ENCODE results near the gene IZUMO1R. TPM values are rescaled to one million over a fixed set of nuclear protein-coding genes. Genes with fewer than 3 reads are reported as not detected.

The IZUMO1R gene
- total RNA-seq, 1 experiment from 2014 or later, result not detected

DNA sequence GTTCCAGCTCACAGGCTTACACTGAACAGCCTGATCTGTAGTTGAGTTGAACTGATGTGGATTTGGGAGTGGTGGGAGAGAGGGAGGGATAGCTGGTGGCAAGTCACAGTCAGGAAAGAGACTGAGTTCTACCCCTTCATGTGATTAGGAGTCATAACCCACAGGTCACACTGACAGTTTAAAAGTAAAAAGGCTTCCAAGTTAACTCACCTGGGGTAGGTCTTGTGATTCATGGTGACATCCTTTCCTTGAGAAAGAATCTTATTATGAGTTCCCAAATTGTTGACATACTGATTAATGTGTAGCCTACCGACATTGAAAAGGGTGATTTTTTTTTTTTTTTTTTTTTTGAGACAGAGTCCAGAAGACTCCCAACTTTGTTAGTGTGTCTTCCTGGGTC is 5.4 kb downstream of the IZUMO1R start:
- ChIA-PET CTCF (interaction anchor here (2.2 kb wide), 1 partner anchor 414 kb away, joined by 7 read pairs; no protein-coding TSS in a partner anchor), POLR2A (no interaction called here)
- no peak for ATAC-seq
- H3K4me3 Mint-ChIP-seq, result no peak overlapping the region
- H3K27ac Mint-ChIP-seq, result no peak overlapping the region
- no peaks in the 10 kb centered on the region for H3K27me3 Mint-ChIP-seq (ENCODE audit: low read depth)
- no peak for DNase-seq (ENCODE audit: low spot score)
- H3K36me3 Mint-ChIP-seq, result no peaks in the 10 kb centered on the region
- TF ChIP-seq OVOL2 (CRISPR knock-in tag; IDR thresholded peaks at IDR 0.05; ENCODE audit: borderline replicate concordance), result no peak
- no peak for TF ChIP-seq ATF1 (CRISPR knock-in tag; IDR thresholded peaks at IDR 0.05)
- no peak for TF ChIP-seq SMAD3 (CRISPR knock-in tag; IDR thresholded peaks at IDR 0.05; ENCODE audit: borderline replicate concordance)
- TF ChIP-seq SMAD4 (CRISPR knock-in tag; IDR thresholded peaks at IDR 0.05), result no peak
- no peak for TF ChIP-seq CREB1 (CRISPR knock-in tag; IDR thresholded peaks at IDR 0.05)
- TF ChIP-seq, protein P1, sequence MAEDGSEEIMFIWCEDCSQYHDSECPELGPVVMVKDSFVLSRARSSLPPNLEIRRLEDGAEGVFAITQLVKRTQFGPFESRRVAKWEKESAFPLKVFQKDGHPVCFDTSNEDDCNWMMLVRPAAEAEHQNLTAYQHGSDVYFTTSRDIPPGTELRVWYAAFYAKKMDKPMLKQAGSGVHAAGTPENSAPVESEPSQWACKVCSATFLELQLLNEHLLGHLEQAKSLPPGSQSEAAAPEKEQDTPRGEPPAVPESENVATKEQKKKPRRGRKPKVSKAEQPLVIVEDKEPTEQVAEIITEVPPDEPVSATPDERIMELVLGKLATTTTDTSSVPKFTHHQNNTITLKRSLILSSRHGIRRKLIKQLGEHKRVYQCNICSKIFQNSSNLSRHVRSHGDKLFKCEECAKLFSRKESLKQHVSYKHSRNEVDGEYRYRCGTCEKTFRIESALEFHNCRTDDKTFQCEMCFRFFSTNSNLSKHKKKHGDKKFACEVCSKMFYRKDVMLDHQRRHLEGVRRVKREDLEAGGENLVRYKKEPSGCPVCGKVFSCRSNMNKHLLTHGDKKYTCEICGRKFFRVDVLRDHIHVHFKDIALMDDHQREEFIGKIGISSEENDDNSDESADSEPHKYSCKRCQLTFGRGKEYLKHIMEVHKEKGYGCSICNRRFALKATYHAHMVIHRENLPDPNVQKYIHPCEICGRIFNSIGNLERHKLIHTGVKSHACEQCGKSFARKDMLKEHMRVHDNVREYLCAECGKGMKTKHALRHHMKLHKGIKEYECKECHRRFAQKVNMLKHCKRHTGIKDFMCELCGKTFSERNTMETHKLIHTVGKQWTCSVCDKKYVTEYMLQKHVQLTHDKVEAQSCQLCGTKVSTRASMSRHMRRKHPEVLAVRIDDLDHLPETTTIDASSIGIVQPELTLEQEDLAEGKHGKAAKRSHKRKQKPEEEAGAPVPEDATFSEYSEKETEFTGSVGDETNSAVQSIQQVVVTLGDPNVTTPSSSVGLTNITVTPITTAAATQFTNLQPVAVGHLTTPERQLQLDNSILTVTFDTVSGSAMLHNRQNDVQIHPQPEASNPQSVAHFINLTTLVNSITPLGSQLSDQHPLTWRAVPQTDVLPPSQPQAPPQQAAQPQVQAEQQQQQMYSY (CRISPR knock-in tag; IDR thresholded peaks at IDR 0.05), result no peak
- TF ChIP-seq, protein P2, sequence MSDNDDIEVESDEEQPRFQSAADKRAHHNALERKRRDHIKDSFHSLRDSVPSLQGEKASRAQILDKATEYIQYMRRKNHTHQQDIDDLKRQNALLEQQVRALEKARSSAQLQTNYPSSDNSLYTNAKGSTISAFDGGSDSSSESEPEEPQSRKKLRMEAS (CRISPR knock-in tag; IDR thresholded peaks at IDR 0.05), result no peak
- TF ChIP-seq NR2C2 (CRISPR knock-in tag; IDR thresholded peaks at IDR 0.05), result no peak
- TF ChIP-seq, protein P3, sequence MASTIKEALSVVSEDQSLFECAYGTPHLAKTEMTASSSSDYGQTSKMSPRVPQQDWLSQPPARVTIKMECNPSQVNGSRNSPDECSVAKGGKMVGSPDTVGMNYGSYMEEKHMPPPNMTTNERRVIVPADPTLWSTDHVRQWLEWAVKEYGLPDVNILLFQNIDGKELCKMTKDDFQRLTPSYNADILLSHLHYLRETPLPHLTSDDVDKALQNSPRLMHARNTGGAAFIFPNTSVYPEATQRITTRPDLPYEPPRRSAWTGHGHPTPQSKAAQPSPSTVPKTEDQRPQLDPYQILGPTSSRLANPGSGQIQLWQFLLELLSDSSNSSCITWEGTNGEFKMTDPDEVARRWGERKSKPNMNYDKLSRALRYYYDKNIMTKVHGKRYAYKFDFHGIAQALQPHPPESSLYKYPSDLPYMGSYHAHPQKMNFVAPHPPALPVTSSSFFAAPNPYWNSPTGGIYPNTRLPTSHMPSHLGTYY (CRISPR knock-in tag; IDR thresholded peaks at IDR 0.05), result no peak
- TF ChIP-seq, protein P4, sequence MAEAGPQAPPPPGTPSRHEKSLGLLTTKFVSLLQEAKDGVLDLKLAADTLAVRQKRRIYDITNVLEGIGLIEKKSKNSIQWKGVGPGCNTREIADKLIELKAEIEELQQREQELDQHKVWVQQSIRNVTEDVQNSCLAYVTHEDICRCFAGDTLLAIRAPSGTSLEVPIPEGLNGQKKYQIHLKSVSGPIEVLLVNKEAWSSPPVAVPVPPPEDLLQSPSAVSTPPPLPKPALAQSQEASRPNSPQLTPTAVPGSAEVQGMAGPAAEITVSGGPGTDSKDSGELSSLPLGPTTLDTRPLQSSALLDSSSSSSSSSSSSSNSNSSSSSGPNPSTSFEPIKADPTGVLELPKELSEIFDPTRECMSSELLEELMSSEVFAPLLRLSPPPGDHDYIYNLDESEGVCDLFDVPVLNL (CRISPR knock-in tag; IDR thresholded peaks at IDR 0.05; ENCODE audit: borderline replicate concordance, low read depth), result no peak
- TF ChIP-seq, protein P5, sequence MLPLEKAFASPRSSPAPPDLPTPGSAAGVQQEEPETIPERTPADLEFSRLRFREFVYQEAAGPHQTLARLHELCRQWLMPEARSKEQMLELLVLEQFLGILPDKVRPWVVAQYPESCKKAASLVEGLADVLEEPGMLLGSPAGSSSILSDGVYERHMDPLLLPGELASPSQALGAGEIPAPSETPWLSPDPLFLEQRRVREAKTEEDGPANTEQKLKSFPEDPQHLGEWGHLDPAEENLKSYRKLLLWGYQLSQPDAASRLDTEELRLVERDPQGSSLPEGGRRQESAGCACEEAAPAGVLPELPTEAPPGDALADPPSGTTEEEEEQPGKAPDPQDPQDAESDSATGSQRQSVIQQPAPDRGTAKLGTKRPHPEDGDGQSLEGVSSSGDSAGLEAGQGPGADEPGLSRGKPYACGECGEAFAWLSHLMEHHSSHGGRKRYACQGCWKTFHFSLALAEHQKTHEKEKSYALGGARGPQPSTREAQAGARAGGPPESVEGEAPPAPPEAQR (CRISPR knock-in tag; IDR thresholded peaks at IDR 0.05), result no peak
- TF ChIP-seq NR3C1 (CRISPR knock-in tag; conservative IDR thresholded peaks at IDR 0.05; ENCODE audit: low read depth), result no peak
- TF ChIP-seq, protein P6, sequence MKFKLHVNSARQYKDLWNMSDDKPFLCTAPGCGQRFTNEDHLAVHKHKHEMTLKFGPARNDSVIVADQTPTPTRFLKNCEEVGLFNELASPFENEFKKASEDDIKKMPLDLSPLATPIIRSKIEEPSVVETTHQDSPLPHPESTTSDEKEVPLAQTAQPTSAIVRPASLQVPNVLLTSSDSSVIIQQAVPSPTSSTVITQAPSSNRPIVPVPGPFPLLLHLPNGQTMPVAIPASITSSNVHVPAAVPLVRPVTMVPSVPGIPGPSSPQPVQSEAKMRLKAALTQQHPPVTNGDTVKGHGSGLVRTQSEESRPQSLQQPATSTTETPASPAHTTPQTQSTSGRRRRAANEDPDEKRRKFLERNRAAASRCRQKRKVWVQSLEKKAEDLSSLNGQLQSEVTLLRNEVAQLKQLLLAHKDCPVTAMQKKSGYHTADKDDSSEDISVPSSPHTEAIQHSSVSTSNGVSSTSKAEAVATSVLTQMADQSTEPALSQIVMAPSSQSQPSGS (CRISPR knock-in tag; IDR thresholded peaks at IDR 0.05; ENCODE audit: borderline replicate concordance, low read depth), result no peak
- TF ChIP-seq, protein P7, sequence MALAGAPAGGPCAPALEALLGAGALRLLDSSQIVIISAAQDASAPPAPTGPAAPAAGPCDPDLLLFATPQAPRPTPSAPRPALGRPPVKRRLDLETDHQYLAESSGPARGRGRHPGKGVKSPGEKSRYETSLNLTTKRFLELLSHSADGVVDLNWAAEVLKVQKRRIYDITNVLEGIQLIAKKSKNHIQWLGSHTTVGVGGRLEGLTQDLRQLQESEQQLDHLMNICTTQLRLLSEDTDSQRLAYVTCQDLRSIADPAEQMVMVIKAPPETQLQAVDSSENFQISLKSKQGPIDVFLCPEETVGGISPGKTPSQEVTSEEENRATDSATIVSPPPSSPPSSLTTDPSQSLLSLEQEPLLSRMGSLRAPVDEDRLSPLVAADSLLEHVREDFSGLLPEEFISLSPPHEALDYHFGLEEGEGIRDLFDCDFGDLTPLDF (CRISPR knock-in tag; IDR thresholded peaks at IDR 0.05), result no peak
- TF ChIP-seq ZNF671 (CRISPR knock-in tag; IDR thresholded peaks at IDR 0.05), result no peak
- no peak for TF ChIP-seq GTF2I (CRISPR knock-in tag; conservative IDR thresholded peaks at IDR 0.05)
- no peak for TF ChIP-seq KAT7 (CRISPR knock-in tag; IDR thresholded peaks at IDR 0.05; ENCODE audit: borderline replicate concordance)
- no peak for TF ChIP-seq TEAD1 (CRISPR knock-in tag; IDR thresholded peaks at IDR 0.05)
- TF ChIP-seq TEAD4 (CRISPR knock-in tag; IDR thresholded peaks at IDR 0.05), result no peak
- no peak for TF ChIP-seq SOX15 (CRISPR knock-in tag; IDR thresholded peaks at IDR 0.05)
- peaks cover 2% of the 10 kb centered on the region; the same call in 1 of the 2 replicates for H3K4me1 Mint-ChIP-seq
- no peaks in the 10 kb centered on the region for H3K9me3 Mint-ChIP-seq
